Endothelial cell of umbilical vein (primary cell): Measurements from ENCODE around the gene CTIF.

ENCODE experiments used
- CTCF ChIP-seq, 2 donors: IDR thresholded peaks; 1 replicate in 1 of 2; 2 replicates in 1 of 2; pipeline ENCODE4 v1.5.1; 2011; ENCODE audit warnings: low read length in 2 of 2, mild to moderate bottlenecking in 2 of 2, moderate library complexity in 2 of 2, control low read depth in 1 of 2, inconsistent platforms in 1 of 2, low read depth in 1 of 2; ENCODE audit not compliant: insufficient read depth in 1 of 2; ENCODE audit errors: extremely low read depth in 1 of 2
- EZH2 ChIP-seq: IDR thresholded peaks from 2 replicates; pipeline ENCODE4 v1.6.1; 2012; ENCODE audit warnings: borderline replicate concordance, low read depth, mild to moderate bottlenecking, moderate library complexity, low read length, inconsistent platforms; ENCODE audit not compliant: severe bottlenecking
- FOS ChIP-seq: IDR thresholded peaks from 2 replicates; pipeline ENCODE4 v1.6.1; 2011; ENCODE audit warnings: mild to moderate bottlenecking, low read length, moderate library complexity, borderline replicate concordance; ENCODE audit not compliant: insufficient read depth
- GATA2 ChIP-seq: IDR thresholded peaks from 2 replicates; pipeline ENCODE4 v1.7.0; 2011; ENCODE audit warnings: low read depth, mild to moderate bottlenecking, moderate library complexity, mixed read lengths, low read length; ENCODE audit not compliant: insufficient read length, insufficient read depth
- JUN ChIP-seq: IDR thresholded peaks from 2 replicates; pipeline ENCODE4 v1.6.1; 2011; ENCODE audit warnings: borderline replicate concordance, low read depth; ENCODE audit not compliant: insufficient read length, insufficient read depth
- MAX ChIP-seq: IDR thresholded peaks from 2 replicates; pipeline ENCODE4 v1.6.1; 2011; ENCODE audit not compliant: insufficient read depth, insufficient read length
- MYC ChIP-seq: IDR thresholded peaks from one replicate; pipeline ENCODE4 v1.6.1; 2011; ENCODE audit warnings: mild to moderate bottlenecking, low read depth, low read length
- POLR2A ChIP-seq: IDR thresholded peaks from 2 replicates; pipeline ENCODE4 v1.6.1; 2012; ENCODE audit warnings: low read depth, mild to moderate bottlenecking, control low read depth, low read length
- POLR2AphosphoS5 ChIP-seq: IDR thresholded peaks from 2 replicates; pipeline ENCODE4 v1.6.1; 2012; ENCODE audit warnings: low read depth, mild to moderate bottlenecking, control low read depth, low read length, moderate library complexity; ENCODE audit not compliant: insufficient read depth

- TF ChIP-seq CTCF (IDR thresholded peaks at IDR 0.05; ENCODE audit: extremely low read depth in 1 of 2, insufficient read depth in 1 of 2, low read depth in 1 of 2, low read length in 2 of 2): no peak
- no peak for TF ChIP-seq POLR2A
- no peak for TF ChIP-seq MAX
- TF ChIP-seq EZH2: no peak
- TF ChIP-seq POLR2AphosphoS5: no peak
- no peak for TF ChIP-seq MYC
- TF ChIP-seq FOS: no peak
- no peak for TF ChIP-seq JUN
- no peak for TF ChIP-seq GATA2
Observed at GRCh38 chr18:48569139-48569914, 30.5 kb downstream of the CTIF start.
